Activated CD8-positive, alpha-beta memory T cell treated with anti-CD3 and anti-CD28 coated beads for 48 hours (primary cell): ENCODE data around the gene CCNL2.

ENCODE experiments used
- DNase-seq, 3 experiments: peaks; one replicate each; pipeline ENCODE4 v3.0.0-alpha.2; 2020; ENCODE audit warnings: low read depth in 2 of 3, low spot score in 2 of 3

The CCNL2 gene

GRCh38 chr1:1357871-1358432 lies 41.2 kb downstream of the CCNL2 start:
- no peak for DNase-seq

GRCh38 chr1:1356796-1357401 lies 42.2 kb downstream of the CCNL2 start:
- no peak for DNase-seq

GRCh38 chr1:1356166-1356795 lies 42.9 kb downstream of the CCNL2 start:
- DNase-seq = no peak

GRCh38 chr1:1355416-1355815 lies 43.7 kb downstream of the CCNL2 start:
- DNase-seq = no peak

- DNase-seq = no peak
These were observed 44.6 kb downstream of the CCNL2 start for GRCh38 chr1:1354271-1355247.

- no peak for DNase-seq
These were observed 45.6 kb downstream of the CCNL2 start for GRCh38 chr1:1353389-1354151.

GRCh38 chr1:1352786-1353388 lies 46.2 kb downstream of the CCNL2 start:
- DNase-seq = no peak

- DNase-seq = no peak
These were observed 47.4 kb downstream of the CCNL2 start for GRCh38 chr1:1351511-1352427.

GRCh38 chr1:1349256-1350012 lies 49.7 kb downstream of the CCNL2 start, which contains the start of gene DVL1:
Gene DVL1 (minus strand): TSS chr1:1349418. CDS start chr1:1349065, 353 bp downstream.
- DNase-seq = peak in 2 of 3 experiments; percentile 40 to 46

- DNase-seq = no peak
These were observed 50.5 kb downstream of the CCNL2 start for GRCh38 chr1:1348420-1349255.

GRCh38 chr1:1347663-1348419 lies 51.3 kb downstream of the CCNL2 start:
- DNase-seq = no peak

GRCh38 chr1:1347026-1347595 lies 52.0 kb downstream of the CCNL2 start:
- DNase-seq = no peak

GRCh38 chr1:1346501-1346890 lies 52.6 kb downstream of the CCNL2 start:
- DNase-seq = no peak

- DNase-seq = no peak
These were observed 53.2 kb downstream of the CCNL2 start for GRCh38 chr1:1345860-1346500.

- no peak for DNase-seq
These were observed 53.8 kb downstream of the CCNL2 start for GRCh38 chr1:1345384-1345783.
